HL-60 (cell line): Measurements from ENCODE around the gene TRIML1.

Experiments
- DNase-seq, 2 experiments: peaks; one replicate each; pipeline ENCODE4 v3.0.0-alpha.2; 2010 to 2020; ENCODE audit warnings: low read depth in 1 of 2, low spot score in 1 of 2
- H3K27ac ChIP-seq: fragments of 250-450 bp; sonication (Bioruptor Pico); replicated peaks from 2 replicates; pipeline ENCODE4 v1.5.1; 2020; ENCODE audit warnings: mild to moderate bottlenecking, moderate library complexity
- H3K27me3 ChIP-seq: fragments of 250-450 bp; sonication (Bioruptor Pico); 2 replicates; pipeline ENCODE4 v1.5.1; 2021; ENCODE audit warnings: mild to moderate bottlenecking, moderate library complexity; ENCODE audit not compliant: insufficient read depth, poor library complexity, severe bottlenecking
- H3K4me3 ChIP-seq: replicated peaks from 2 replicates; pipeline ENCODE4 v1.5.1; 2011; ENCODE audit warnings: mild to moderate bottlenecking, control low read depth, low read length; ENCODE audit not compliant: insufficient read depth
- CTCF ChIP-seq: IDR thresholded peaks from one replicate; pipeline ENCODE4 v1.5.1; 2011; ENCODE audit warnings: low read length, control low read depth, inconsistent platforms; ENCODE audit not compliant: insufficient read depth
- GABPA ChIP-seq: IDR thresholded peaks from 2 replicates; pipeline ENCODE4 v1.6.1; 2012; ENCODE audit warnings: low read depth
- POLR2AphosphoS5 ChIP-seq: IDR thresholded peaks from 2 replicates; pipeline ENCODE4 v1.6.1; 2012; ENCODE audit warnings: low read depth
- REST ChIP-seq: IDR thresholded peaks from 2 replicates; pipeline ENCODE4 v1.6.1; 2012; ENCODE audit warnings: low read depth; ENCODE audit not compliant: insufficient replicate concordance
- SPI1 ChIP-seq: IDR thresholded peaks from 2 replicates; pipeline ENCODE4 v1.6.1; 2012; ENCODE audit warnings: low read depth, mild to moderate bottlenecking, borderline replicate concordance

The TRIML1 gene

GRCh38 chr4:188147176-188147575 lies 7.9 kb downstream of the TRIML1 start:
- Histone ChIP-seq H3K27me3 (no peaks in the 10 kb centered on the region), H3K27ac (no peak overlapping the region), H3K4me3 (no peak overlapping the region)
- no peak for TF ChIP-seq GABPA
- no peak for TF ChIP-seq CTCF
- no peak for TF ChIP-seq POLR2AphosphoS5
- TF ChIP-seq REST = no peak
- TF ChIP-seq SPI1 = no peak
- no peak for DNase-seq

- H3K4me3 ChIP-seq = no peak overlapping the region
- TF ChIP-seq CTCF = no peak
- no peak for TF ChIP-seq POLR2AphosphoS5
- no peak for TF ChIP-seq GABPA
- TF ChIP-seq REST = no peak
- no peak for TF ChIP-seq SPI1
- no peak overlapping the region for H3K27ac ChIP-seq
- no peaks in the 10 kb centered on the region for H3K27me3 ChIP-seq
- no peak for DNase-seq
Observed at GRCh38 chr4:188147776-188148175, 8.5 kb downstream of the TRIML1 start.

- no peak for DNase-seq
- Histone ChIP-seq H3K4me3 (no peak overlapping the region), H3K27ac (no peak overlapping the region), H3K27me3 (no peaks in the 10 kb centered on the region)
- TF ChIP-seq REST (no peak), POLR2AphosphoS5 (no peak), GABPA (no peak), CTCF (no peak), SPI1 (no peak)
Observed at GRCh38 chr4:188154668-188155405, 15.6 kb downstream of the TRIML1 start.
